HG02885 (cell line): ENCODE data around the gene ALOX15B.
"Not testable (repeated sequence)": the region's sequence is repeated elsewhere in the genome, so short reads cannot be mapped to it uniquely, and the experiment has no call there.

Experiments used
- ATAC-seq: cut with Tn5 transposase; IDR thresholded peaks from one replicate; pipeline ENCODE4 v1.9.1; 2021; ENCODE audit warnings: mild to moderate bottlenecking; ENCODE audit not compliant: unreplicated experiment, poor library complexity

ALOX15B gene

DNA sequence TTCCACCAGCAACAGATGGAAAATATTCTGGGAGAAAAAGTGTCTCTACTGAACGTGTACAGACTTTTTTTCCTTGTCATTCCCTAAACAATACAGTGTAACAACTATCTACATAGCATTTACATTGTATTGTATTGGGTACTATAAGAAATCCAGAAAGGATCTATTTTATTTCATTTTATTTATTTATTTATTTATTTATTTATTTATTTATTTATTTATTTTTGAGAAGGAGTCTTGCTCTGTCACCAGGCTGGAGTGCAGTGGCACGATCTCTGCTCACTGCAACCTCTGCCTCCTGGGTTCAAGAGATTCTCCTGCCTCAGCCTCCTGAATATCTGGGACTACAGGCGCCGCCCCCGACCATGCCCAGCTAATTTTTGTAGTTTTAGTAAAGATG is 39.1 kb downstream of the ALOX15B start:
- not testable (repeated sequence) for ATAC-seq

DNA sequence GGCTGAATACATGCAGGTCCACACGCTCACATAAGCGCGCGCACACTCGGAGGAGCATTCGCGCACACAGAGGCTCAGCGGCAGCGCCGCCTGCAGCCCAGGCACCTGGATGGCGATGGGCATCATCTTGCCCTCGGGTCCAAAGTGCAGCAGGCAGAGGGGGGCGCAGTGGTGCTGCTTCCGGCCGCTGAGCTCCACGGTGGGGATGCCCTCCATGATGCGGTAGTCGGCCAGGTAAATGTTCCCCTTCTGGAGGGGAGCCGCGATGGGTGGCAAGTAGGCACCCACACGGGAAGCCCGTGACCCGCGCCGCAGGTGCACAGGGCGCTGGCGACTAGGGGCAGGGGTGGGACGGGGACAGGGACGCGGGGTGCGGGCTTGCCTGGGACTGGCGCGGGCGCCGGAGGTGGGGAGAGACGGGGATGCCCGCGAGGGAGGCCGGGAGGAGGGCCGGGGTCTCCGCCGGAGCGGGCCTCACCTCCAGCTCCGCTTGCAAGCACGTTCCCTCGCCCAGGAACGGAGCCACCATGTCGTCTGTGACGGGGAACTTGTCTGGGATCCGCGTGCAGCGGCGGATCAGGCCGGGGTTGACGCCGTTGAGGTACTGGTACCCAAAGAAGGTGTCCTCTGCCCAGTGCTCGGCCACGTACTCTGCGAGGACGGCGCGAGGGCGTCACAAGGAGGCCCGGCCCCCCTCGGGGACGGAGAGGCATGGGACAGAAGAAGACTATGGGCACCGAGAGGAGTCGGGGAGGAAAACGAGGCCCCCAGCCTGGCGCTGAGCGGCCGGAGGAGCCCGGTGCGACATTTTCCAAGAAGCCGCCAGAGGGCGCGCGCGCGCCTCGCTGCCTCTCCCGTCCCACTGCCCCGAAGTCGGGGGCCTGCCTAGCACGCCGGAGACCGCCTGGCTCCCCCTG is 40.7 kb downstream of the ALOX15B start:
- ATAC-seq: peak; percentile 48

- ATAC-seq: no peak
These were observed 41.4 kb downstream of the ALOX15B start for GRCh38 chr17:8080208-8080798.

DNA sequence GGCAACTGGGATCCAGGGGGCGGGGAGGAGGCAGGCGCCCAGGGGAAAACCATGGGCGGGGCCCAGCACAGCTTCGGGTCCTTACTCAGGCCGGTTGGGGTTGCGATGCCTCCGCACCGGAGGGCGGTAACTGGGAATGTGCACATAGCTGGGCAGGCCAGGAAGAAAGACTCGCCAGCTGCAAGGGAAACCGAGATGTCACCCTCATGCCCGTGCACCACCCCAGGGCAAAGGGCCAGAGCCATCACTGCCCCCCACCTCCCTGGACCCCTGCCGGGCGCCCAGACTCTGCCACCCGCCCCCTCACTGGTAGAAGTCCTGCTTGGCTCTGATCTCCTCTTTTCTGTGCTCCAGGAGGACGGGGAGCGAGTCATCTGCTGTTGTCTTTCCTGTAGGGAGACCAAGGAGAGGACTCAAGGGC is 42.0 kb downstream of the ALOX15B start:
- ATAC-seq: no peak

DNA sequence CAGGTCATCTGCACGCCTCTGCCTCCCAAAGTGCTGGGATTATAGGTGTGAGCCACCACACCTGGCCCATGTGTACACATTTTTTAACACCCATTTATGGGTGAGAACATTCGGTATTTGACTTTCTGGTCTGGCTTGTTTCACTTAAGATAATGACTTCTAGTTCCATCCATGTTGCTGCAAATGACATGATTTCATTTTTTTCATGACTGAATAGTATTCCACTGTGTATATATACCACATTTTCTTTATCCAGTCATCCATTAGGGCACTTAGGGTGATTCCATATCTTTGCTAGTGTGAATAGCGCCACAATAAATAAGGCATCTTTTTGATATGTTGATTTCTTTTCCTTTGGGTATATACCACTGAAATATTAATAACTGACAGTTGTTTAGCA is 43.0 kb downstream of the ALOX15B start:
- ATAC-seq: no peak

DNA sequence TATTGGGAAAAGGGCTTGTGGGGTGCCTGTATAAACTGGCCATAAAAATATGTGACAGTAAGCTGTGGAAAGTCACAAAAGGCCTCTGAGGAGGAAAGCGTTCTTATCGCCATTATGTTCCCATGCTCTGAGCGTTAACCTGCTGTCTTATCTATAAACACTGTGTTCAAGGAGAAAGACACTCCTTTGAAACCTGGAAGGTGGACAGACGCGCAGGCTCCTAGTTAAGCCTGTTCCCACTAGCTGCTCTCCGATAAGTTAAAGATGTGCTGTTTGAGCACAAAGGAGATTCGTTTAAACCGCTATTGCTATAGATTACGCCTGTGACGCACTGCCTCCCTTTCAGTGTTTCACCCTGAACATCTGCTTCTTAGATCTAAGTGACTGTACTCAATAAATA is 43.4 kb downstream of the ALOX15B start:
- no peak for ATAC-seq

DNA sequence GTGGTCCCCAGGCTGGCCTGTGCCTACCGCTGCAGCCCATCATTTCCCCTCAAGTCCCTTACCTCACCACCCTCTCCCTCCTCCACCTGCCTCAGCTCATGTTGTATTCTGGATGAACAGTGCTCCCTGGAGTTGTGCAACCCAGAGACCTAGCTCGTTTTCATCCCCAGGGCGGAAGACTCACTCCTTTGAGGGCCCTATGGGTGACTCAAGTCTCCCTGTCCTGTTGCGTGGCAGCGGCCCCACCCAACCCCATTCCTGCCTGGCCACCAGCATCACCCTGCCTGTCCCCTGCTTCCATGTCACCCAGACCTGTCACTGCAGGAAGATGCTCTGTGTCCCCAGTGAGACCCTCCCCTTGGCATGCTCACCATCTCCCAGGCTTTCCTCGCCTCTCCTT is 45.4 kb downstream of the ALOX15B start:
- no peak for ATAC-seq

GRCh38 chr17:8087075-8087951 is 48.5 kb downstream of the ALOX15B start, which contains the start of gene ALOX12B:
Gene ALOX12B, minus strand, starts transcription at chr17:8087716. Its CDS starts 274 bp downstream, at chr17:8087442.
- no peak for ATAC-seq

GRCh38 chr17:8087952-8088230 is 49.0 kb downstream of the ALOX15B start:
- no peak for ATAC-seq

- no peak for ATAC-seq
These were observed 50.9 kb downstream of the ALOX15B start for GRCh38 chr17:8089728-8090127.

GRCh38 chr17:8091033-8091687 is 52.3 kb downstream of the ALOX15B start:
- ATAC-seq: no peak

- no peak for ATAC-seq
These were observed 56.5 kb downstream of the ALOX15B start for GRCh38 chr17:8095361-8095760.

- ATAC-seq: no peak
These were observed 57.7 kb downstream of the ALOX15B start for GRCh38 chr17:8096541-8096940.
